Prostate gland (tissue), 2 donors: ENCODE results near the gene EPAS1. TPM values are rescaled to one million over a fixed set of nuclear protein-coding genes. Genes with fewer than 3 reads are reported as not detected.

Experiments used
- DNase-seq: peaks from one replicate; pipeline ENCODE4 v3.0.0-alpha.2; 2019; ENCODE audit warnings: low spot score
- H3K27ac ChIP-seq, 2 donors: fragments of 200-600 bp; sonication (generic); 2 replicates each; pipeline ENCODE4 v1.5.1; 2017 to 2019
- H3K27me3 ChIP-seq: fragments of 200-600 bp; sonication (generic); replicated peaks from 2 replicates; pipeline ENCODE4 v1.5.1; 2019; ENCODE audit not compliant: insufficient read depth
- H3K36me3 ChIP-seq, 2 donors: fragments of 200-600 bp; sonication (generic); 1 replicate in 1 of 2; 2 replicates in 1 of 2; pipeline versions ENCODE4 v1.5.1 to v1.8.1; 2017 to 2019
- H3K4me1 ChIP-seq: fragments of 200-600 bp; sonication (generic); replicated peaks from 2 replicates; pipeline ENCODE4 v1.5.1; 2019
- H3K4me3 ChIP-seq, 2 donors: fragments of 200-600 bp; sonication (generic); 2 replicates each; pipeline ENCODE4 v1.5.1; 2017 to 2019
- H3K9me3 ChIP-seq: fragments of 200-600 bp; sonication (generic); 2 replicates; pipeline ENCODE4 v1.5.1; 2017
- CTCF ChIP-seq, 4 experiments: fragments of 200-600 bp in 2 of 4; fragments of 450-650 bp in 2 of 4; sonication (generic) in 2 of 4; IDR thresholded peaks; 1 replicate in 3 of 4; 2 replicates in 1 of 4; pipeline ENCODE4 v1.5.1; 2016 to 2019; ENCODE audit warnings: antibody characterized with exemption in 4 of 4, mild to moderate bottlenecking in 2 of 4, moderate library complexity in 2 of 4
- POLR2A ChIP-seq: fragments of 450-650 bp; IDR thresholded peaks from one replicate; pipeline ENCODE4 v1.6.1; 2016; ENCODE audit warnings: antibody characterized with exemption, mild to moderate bottlenecking
- POLR2AphosphoS5 ChIP-seq: sonication (generic); formaldehyde crosslinking; IDR thresholded peaks from one replicate; pipeline ENCODE4 v1.6.1; 2017; ENCODE audit warnings: antibody characterized with exemption
- WGBS: methylation state at CpG from one replicate; pipeline ENCODE4 v1.1.5; 2018; 5-methylcytosine and 5-hydroxymethylcytosine counted together
- intact Hi-C: fragments of 100-400 bp; cut with DNase I; formaldehyde crosslinking; loops from one replicate; pipeline ENCODE4 v1.14.2; 2022
- total RNA-seq, 2 donors: library from RNA; depleted of rRNA; stranded (reverse); fragments of >200 nt; gene quantifications; one replicate each; pipeline ENCODE4 v1.1.0, GENCODE V29; 2016

The EPAS1 gene
- total RNA-seq, 2 donors from 2014 or later = 109 to 356 TPM

GRCh38 chr2:46362667-46363012 is 65.4 kb downstream of the EPAS1 start:
- Histone ChIP-seq H3K27ac (no peak overlapping the region), H3K9me3 (no peaks in the 10 kb centered on the region), H3K27me3 (no peaks in the 10 kb centered on the region), H3K4me1 (peaks cover 4% of the 10 kb centered on the region), H3K4me3 (no peak overlapping the region), H3K36me3 (peaks cover 0 to 4% of the 10 kb centered on the region in 2 donors)
- TF ChIP-seq POLR2A (no peak), POLR2AphosphoS5 (no peak), CTCF (IDR thresholded peaks at IDR 0.05) (no peak)
- intact Hi-C loops = loop anchor here (5.0 kb wide), 1 partner anchor 370 kb away; no protein-coding TSS in a partner anchor
- no peak for DNase-seq
- whole genome bisulfite sequencing = 98% methylated on average over 4 of the region's 4 CpGs

- no peak overlapping the region for H3K27ac ChIP-seq
- DNase-seq = no peak
- TF ChIP-seq CTCF (IDR thresholded peaks at IDR 0.05) (no peak), POLR2A (no peak), POLR2AphosphoS5 (no peak)
- H3K9me3 ChIP-seq = no peaks in the 10 kb centered on the region
- 83% methylated on average over 4 of the region's 4 CpGs for WGBS
- intact Hi-C loops = loop anchor here (5.0 kb wide), 1 partner anchor 371 kb away; no protein-coding TSS in a partner anchor
- H3K4me1 ChIP-seq = peaks cover 4% of the 10 kb centered on the region
- H3K4me3 ChIP-seq = no peak overlapping the region
- peaks cover 0 to 4% of the 10 kb centered on the region in 2 donors for H3K36me3 ChIP-seq
- H3K27me3 ChIP-seq = no peaks in the 10 kb centered on the region
Observed at GRCh38 chr2:46363535-46364170, 66.4 kb downstream of the EPAS1 start.

GRCh38 chr2:46364797-46365457 is 67.7 kb downstream of the EPAS1 start:
- peak; percentile 29 for DNase-seq
- intact Hi-C loops = loop anchor here (5.0 kb wide), 3 partner anchors 68 to 373 kb away; partner anchors contain the start of gene EPAS1
- WGBS = 70% methylated on average over 4 of the region's 4 CpGs
- Histone ChIP-seq H3K27ac (no peak overlapping the region), H3K4me1 (peaks cover 4% of the 10 kb centered on the region), H3K36me3 (peaks cover 0 to 4% of the 10 kb centered on the region in 2 donors), H3K4me3 (no peak overlapping the region), H3K27me3 (no peaks in the 10 kb centered on the region), H3K9me3 (no peaks in the 10 kb centered on the region)
- TF ChIP-seq CTCF (IDR thresholded peaks at IDR 0.05) (peak; percentile 49 to 76 (median 70)), POLR2A (no peak), POLR2AphosphoS5 (peak; percentile 35)

- Histone ChIP-seq H3K4me3 (no peak overlapping the region), H3K9me3 (no peaks in the 10 kb centered on the region), H3K27ac (peak overlapping the region in 1 of 2 donors; percentile 69), H3K36me3 (no peaks in the 10 kb centered on the region), H3K27me3 (no peaks in the 10 kb centered on the region), H3K4me1 (peaks cover 4% of the 10 kb centered on the region)
- DNase-seq = no peak
- 71% methylated on average over 15 of the region's 15 CpGs for WGBS
- intact Hi-C loops = loop anchor here (2.0 to 5.0 kb wide), 3 partner anchors 69 to 355 kb away; partner anchors contain the start of gene EPAS1
- TF ChIP-seq POLR2AphosphoS5 = no peak
- peak in 3 of 4 experiments; percentile 23 to 34 (median 33) for TF ChIP-seq CTCF (IDR thresholded peaks at IDR 0.05)
Observed at GRCh38 chr2:46365913-46366667, 68.9 kb downstream of the EPAS1 start.
